ENCODE data around the gene CAPNS1.

Gene CAPNS1

DNA sequence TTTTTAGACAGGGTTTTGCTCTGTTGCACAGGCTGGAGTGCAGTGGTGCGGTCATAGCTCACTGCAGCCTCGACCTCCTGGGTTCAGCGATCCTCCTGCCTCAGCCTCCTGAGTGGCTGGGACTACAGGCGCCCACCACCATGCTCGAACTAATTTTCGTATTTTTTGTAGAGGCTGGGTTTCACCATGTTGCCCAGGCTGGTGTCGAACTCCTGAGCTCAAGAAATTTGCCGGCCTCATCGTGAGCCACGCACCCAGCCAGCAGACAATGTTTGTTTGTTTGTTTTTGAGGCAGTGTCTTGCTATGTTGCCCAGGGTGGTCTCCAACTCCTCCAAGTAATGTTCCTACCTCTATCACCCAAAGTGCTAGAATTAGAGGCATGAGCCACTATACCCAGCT is 13.3 kb downstream of the CAPNS1 start:
- no peaks in the 10 kb centered on the region for H3K27me3 ChIP-seq (ENCODE audit: low read length)
- no peaks in the 10 kb centered on the region for H3K36me3 ChIP-seq (ENCODE audit: low read length)
- no peaks in the 10 kb centered on the region for H3K79me2 ChIP-seq (ENCODE audit: insufficient read depth, low read length)
- H3K9me3 ChIP-seq (ENCODE audit: insufficient read depth, low read length), result no peaks in the 10 kb centered on the region
- no peak overlapping the region for H3K4me3 ChIP-seq (ENCODE audit: insufficient read depth, low read length, poor library complexity, severe bottlenecking)
- H3K9me2 ChIP-seq (replicated peaks; ENCODE audit: insufficient read depth, low read length), result no peaks in the 10 kb centered on the region
- no peak overlapping the region for H3K9ac ChIP-seq (ENCODE audit: low read length)
- no peaks in the 10 kb centered on the region for H4K20me1 ChIP-seq (ENCODE audit: low read depth, low read length)
- no peaks in the 10 kb centered on the region for H3F3A ChIP-seq (ENCODE audit: insufficient read depth)
- H3K27ac ChIP-seq (ENCODE audit: low read depth, low read length), result no peak overlapping the region
- H3K4me2 ChIP-seq (ENCODE audit: low read depth, low read length, poor library complexity, severe bottlenecking), result no peak overlapping the region
- H2AFZ ChIP-seq (ENCODE audit: low read depth, low read length, severe bottlenecking), result no peak overlapping the region
- TF ChIP-seq EZH2phosphoT487 (conservative IDR thresholded peaks at IDR 0.05; ENCODE audit: low read length), result no peak
- TF ChIP-seq, protein P1, sequence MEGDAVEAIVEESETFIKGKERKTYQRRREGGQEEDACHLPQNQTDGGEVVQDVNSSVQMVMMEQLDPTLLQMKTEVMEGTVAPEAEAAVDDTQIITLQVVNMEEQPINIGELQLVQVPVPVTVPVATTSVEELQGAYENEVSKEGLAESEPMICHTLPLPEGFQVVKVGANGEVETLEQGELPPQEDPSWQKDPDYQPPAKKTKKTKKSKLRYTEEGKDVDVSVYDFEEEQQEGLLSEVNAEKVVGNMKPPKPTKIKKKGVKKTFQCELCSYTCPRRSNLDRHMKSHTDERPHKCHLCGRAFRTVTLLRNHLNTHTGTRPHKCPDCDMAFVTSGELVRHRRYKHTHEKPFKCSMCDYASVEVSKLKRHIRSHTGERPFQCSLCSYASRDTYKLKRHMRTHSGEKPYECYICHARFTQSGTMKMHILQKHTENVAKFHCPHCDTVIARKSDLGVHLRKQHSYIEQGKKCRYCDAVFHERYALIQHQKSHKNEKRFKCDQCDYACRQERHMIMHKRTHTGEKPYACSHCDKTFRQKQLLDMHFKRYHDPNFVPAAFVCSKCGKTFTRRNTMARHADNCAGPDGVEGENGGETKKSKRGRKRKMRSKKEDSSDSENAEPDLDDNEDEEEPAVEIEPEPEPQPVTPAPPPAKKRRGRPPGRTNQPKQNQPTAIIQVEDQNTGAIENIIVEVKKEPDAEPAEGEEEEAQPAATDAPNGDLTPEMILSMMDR (IDR thresholded peaks at IDR 0.05; ENCODE audit: insufficient read depth, low read length, poor library complexity, severe bottlenecking), result no peak

DNA sequence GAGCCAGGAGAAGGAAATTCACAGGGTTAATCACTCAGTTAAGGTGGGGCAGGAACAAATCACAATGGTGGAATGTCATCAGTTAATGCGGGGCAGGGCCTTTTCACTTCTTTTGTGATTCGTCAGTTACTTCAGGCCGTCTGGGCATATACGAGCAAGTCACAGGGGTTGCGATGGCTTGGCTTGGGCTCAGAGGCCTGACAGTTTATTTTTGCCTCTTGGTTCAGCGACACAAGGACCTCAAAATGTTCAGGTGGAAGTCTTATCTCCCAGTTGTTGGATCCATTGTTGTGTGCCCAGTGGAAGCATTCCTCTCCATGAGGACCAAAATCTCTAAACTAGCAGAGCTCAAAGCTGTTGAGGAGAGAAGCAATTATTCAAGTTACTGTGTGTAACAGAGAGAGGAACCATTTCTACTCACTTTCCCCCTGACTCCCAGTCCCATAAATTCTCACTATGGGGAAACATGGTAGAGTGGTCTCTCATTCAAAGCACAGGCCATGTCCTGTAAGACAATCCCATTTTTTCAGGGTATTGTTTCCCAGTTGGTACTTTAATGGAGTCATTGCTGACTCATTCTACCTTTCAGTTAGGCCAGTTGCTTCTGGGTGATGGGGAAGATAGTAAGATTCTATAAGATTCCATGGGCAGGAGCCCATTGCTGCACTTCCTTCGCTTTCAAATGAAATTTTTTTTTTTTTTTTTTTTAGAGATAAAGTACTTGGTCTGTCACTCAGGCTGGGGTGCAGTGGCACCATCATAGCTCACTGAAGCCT is 21.1 kb downstream of the CAPNS1 start:
- Histone ChIP-seq H3K4me3 (ENCODE audit: insufficient read depth, low read length, poor library complexity, severe bottlenecking) (no peak overlapping the region), H3K27ac (ENCODE audit: low read depth, low read length) (no peak overlapping the region), H3F3A (ENCODE audit: insufficient read depth) (no peaks in the 10 kb centered on the region), H3K9me2 (replicated peaks; ENCODE audit: insufficient read depth, low read length) (no peaks in the 10 kb centered on the region), H3K9me3 (ENCODE audit: insufficient read depth, low read length) (no peaks in the 10 kb centered on the region), H3K79me2 (ENCODE audit: insufficient read depth, low read length) (no peaks in the 10 kb centered on the region), H3K36me3 (ENCODE audit: low read length) (no peaks in the 10 kb centered on the region), H4K20me1 (ENCODE audit: low read depth, low read length) (no peaks in the 10 kb centered on the region), H2AFZ (ENCODE audit: low read depth, low read length, severe bottlenecking) (no peak overlapping the region), H3K27me3 (ENCODE audit: low read length) (no peaks in the 10 kb centered on the region), H3K4me2 (ENCODE audit: low read depth, low read length, poor library complexity, severe bottlenecking) (no peak overlapping the region), H3K9ac (ENCODE audit: low read length) (no peak overlapping the region)
- TF ChIP-seq EZH2phosphoT487 (conservative IDR thresholded peaks at IDR 0.05; ENCODE audit: low read length), result no peak
- TF ChIP-seq, protein P1 (IDR thresholded peaks at IDR 0.05; ENCODE audit: insufficient read depth, low read length, poor library complexity, severe bottlenecking), result no peak

DNA sequence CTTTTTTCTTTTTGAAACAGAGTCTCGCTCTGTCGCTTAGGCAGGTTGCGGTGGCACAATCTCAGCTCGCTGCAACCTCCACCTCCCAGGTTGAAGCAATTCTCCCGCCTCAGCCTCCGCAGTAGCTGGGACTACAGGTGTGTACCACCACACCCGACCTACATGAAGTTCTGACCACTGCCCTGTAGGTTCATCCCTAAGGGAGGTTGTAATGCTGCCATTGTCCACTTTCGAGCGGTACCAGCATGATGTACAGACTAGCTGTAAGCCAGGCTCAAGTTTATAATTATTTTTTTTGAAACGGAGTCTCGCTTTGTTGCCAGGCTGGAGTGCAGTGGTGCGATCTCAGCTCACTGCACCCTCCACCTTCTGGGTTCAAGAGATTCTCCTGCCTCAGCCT is 23.9 kb downstream of the CAPNS1 start:
- H3K27ac ChIP-seq (ENCODE audit: low read depth, low read length), result no peak overlapping the region
- no peak overlapping the region for H2AFZ ChIP-seq (ENCODE audit: low read depth, low read length, severe bottlenecking)
- no peaks in the 10 kb centered on the region for H3F3A ChIP-seq (ENCODE audit: insufficient read depth)
- H3K9ac ChIP-seq (ENCODE audit: low read length), result no peak overlapping the region
- H4K20me1 ChIP-seq (ENCODE audit: low read depth, low read length), result no peaks in the 10 kb centered on the region
- no peaks in the 10 kb centered on the region for H3K9me3 ChIP-seq (ENCODE audit: insufficient read depth, low read length)
- no peaks in the 10 kb centered on the region for H3K27me3 ChIP-seq (ENCODE audit: low read length)
- no peak overlapping the region for H3K4me2 ChIP-seq (ENCODE audit: low read depth, low read length, poor library complexity, severe bottlenecking)
- H3K4me3 ChIP-seq (ENCODE audit: insufficient read depth, low read length, poor library complexity, severe bottlenecking), result no peak overlapping the region
- no peaks in the 10 kb centered on the region for H3K36me3 ChIP-seq (ENCODE audit: low read length)
- H3K79me2 ChIP-seq (ENCODE audit: insufficient read depth, low read length), result no peaks in the 10 kb centered on the region
- no peak for TF ChIP-seq EZH2phosphoT487 (conservative IDR thresholded peaks at IDR 0.05; ENCODE audit: low read length)
- TF ChIP-seq, protein P1 (IDR thresholded peaks at IDR 0.05; ENCODE audit: insufficient read depth, low read length, poor library complexity, severe bottlenecking), result no peak
- no peaks in the 10 kb centered on the region for H3K9me2 ChIP-seq (replicated peaks; ENCODE audit: insufficient read depth, low read length)
